Fibroblast of skin of abdomen (primary cell): ENCODE measurements around the gene MGAT2.
"Not testable (repeated sequence)": the region's sequence is repeated elsewhere in the genome, so short reads cannot be mapped to it uniquely, and the experiment has no call there.

Source experiments
- DNase-seq: peaks from one replicate; pipeline ENCODE4 v3.0.0-alpha.2; 2013

Gene MGAT2

GRCh38 chr14:49657500-49657899, 36.9 kb downstream of the MGAT2 start:
- DNase-seq = not testable (repeated sequence)

DNA sequence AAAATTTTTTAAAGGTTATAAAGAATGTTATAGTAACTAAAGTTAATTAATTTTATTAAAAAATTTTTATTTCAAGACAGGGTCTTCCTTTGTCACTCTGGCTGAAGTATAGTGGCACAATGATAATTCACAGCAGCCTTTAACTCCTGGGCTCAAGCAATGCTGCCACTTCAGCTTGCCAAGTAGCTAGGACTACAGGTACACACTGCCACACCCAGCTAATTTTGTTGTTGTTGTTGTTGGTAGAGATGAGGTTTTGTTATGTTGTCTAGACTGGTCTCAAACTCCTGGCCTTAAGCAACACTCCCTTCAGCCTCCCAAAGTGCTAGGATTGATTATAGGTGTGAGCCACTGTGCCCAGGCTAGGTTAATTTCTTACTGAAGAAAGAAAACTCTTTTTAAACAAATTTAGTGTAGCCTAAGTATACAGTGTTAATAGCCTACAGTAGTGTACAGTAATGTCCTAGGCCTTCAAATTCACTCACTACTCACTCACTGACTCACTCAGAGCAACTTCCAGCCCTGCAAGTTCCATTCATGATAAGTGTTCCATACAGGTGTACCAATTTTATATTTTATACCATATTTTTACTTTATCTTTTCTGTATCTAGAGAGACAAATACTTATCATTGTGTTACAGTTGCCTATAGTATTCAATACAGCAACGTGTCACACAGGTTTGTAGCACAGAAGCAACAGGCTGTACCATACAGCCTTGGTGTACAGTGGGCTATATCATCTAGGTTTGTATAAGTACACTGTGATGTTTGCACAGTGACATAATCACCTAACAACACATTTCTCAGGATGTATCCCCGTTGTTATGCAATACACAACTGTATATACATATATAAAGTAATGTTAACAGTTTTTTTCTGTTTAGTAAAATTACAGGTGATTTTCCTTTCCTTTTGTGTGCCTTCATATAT, 39.2 kb downstream of the MGAT2 start:
- DNase-seq = no peak

GRCh38 chr14:49670475-49670874, 49.9 kb downstream of the MGAT2 start:
- DNase-seq = no peak
